ENCODE measurements around the gene RTP5.

The RTP5 gene

GRCh38 chr2:241857572-241858121 lies 11.9 kb upstream of the RTP5 start:
- Mint-ChIP-seq H3K4me1 (ENCODE audit: low read depth in 2 of 2) (peaks cover 50 to 61% of the 10 kb centered on the region in 2 donors), H3K36me3 (ENCODE audit: insufficient read depth) (peaks cover 30% of the 10 kb centered on the region), H3K27me3 (no peaks in the 10 kb centered on the region), H3K4me3 (peak overlapping the region; percentile 73 to 93), H3K27ac (peak overlapping the region; percentile 87 to 93), H3K9me3 (no peaks in the 10 kb centered on the region)
- ATAC-seq (replicated peaks) = no peak
- DNase-seq = no peak

- H3K27ac Mint-ChIP-seq = peak within 1 kb of the TSS; percentile 87 to 93
- H3K4me1 Mint-ChIP-seq (ENCODE audit: low read depth in 2 of 2) = peaks cover 58 to 63% of the 10 kb centered on the region in 2 donors
- ATAC-seq (replicated peaks) = peak; percentile 60
- no peaks in the 10 kb centered on the region for H3K9me3 Mint-ChIP-seq
- DNase-seq = no peak
- H3K36me3 Mint-ChIP-seq (ENCODE audit: insufficient read depth) = peaks cover 33% of the 10 kb centered on the region
- H3K4me3 Mint-ChIP-seq = peak within 1 kb of the TSS; percentile 73 to 93
- H3K27me3 Mint-ChIP-seq = no peaks in the 10 kb centered on the region
These were observed 11.1 kb upstream of the RTP5 start, which contains the start of gene PDCD1 for GRCh38 chr2:241858206-241859016. Gene PDCD1, minus strand, starts transcription at chr2:241858894. Its CDS starts 56 bp downstream, at chr2:241858838.

- H3K4me1 Mint-ChIP-seq (ENCODE audit: low read depth in 2 of 2) = peaks cover 59 to 61% of the 10 kb centered on the region in 2 donors
- ATAC-seq (replicated peaks) (peak; percentile 17), DNase-seq (no peak)
- H3K9me3 Mint-ChIP-seq = no peaks in the 10 kb centered on the region
- H3K27me3 Mint-ChIP-seq = no peaks in the 10 kb centered on the region
- peak overlapping the region; percentile 87 to 93 for H3K27ac Mint-ChIP-seq
- peak overlapping the region; percentile 73 to 93 for H3K4me3 Mint-ChIP-seq
- H3K36me3 Mint-ChIP-seq (ENCODE audit: insufficient read depth) = peaks cover 31% of the 10 kb centered on the region
These were observed 10.5 kb upstream of the RTP5 start for GRCh38 chr2:241859017-241859435.

- peak; percentile 23 for ATAC-seq (replicated peaks)
These were observed 9.9 kb upstream of the RTP5 start for GRCh38 chr2:241859436-241860183.

GRCh38 chr2:241860184-241861078 lies 9.1 kb upstream of the RTP5 start:
- Mint-ChIP-seq H3K9me3 (no peaks in the 10 kb centered on the region), H3K36me3 (ENCODE audit: insufficient read depth) (peaks cover 41% of the 10 kb centered on the region), H3K4me3 (peak overlapping the region; percentile 73 to 93), H3K27me3 (no peaks in the 10 kb centered on the region), H3K4me1 (ENCODE audit: low read depth in 2 of 2) (peaks cover 64 to 71% of the 10 kb centered on the region in 2 donors), H3K27ac (peak overlapping the region; percentile 87 to 93)
- DNase-seq = no peak
- ATAC-seq (replicated peaks) = no peak

More at GRCh38 chr2:241859436-241860183, 9.9 kb upstream of the RTP5 start:
- H3K36me3 Mint-ChIP-seq (ENCODE audit: insufficient read depth) = peaks cover 36% of the 10 kb centered on the region
- peak overlapping the region; percentile 73 to 93 for H3K4me3 Mint-ChIP-seq
- H3K4me1 Mint-ChIP-seq (ENCODE audit: low read depth in 2 of 2) = peaks cover 59 to 63% of the 10 kb centered on the region in 2 donors
- DNase-seq = no peak
- H3K27ac Mint-ChIP-seq = peak overlapping the region; percentile 87 to 93
- no peaks in the 10 kb centered on the region for H3K9me3 Mint-ChIP-seq
- H3K27me3 Mint-ChIP-seq = no peaks in the 10 kb centered on the region

GRCh38 chr2:241861264-241861663 lies 8.3 kb upstream of the RTP5 start:
- Mint-ChIP-seq H3K4me3 (peak overlapping the region; percentile 73 to 93), H3K36me3 (ENCODE audit: insufficient read depth) (peaks cover 41% of the 10 kb centered on the region), H3K9me3 (no peaks in the 10 kb centered on the region), H3K27me3 (no peaks in the 10 kb centered on the region), H3K4me1 (ENCODE audit: low read depth in 2 of 2) (peaks cover 63 to 76% of the 10 kb centered on the region in 2 donors), H3K27ac (peak overlapping the region; percentile 87 to 93)
- no peak for ATAC-seq (replicated peaks)
- DNase-seq = no peak

GRCh38 chr2:241862093-241862492 lies 7.4 kb upstream of the RTP5 start:
- ATAC-seq (replicated peaks) (no peak), DNase-seq (no peak)
- peak overlapping the region; percentile 87 to 93 for H3K27ac Mint-ChIP-seq
- peaks cover 35% of the 10 kb centered on the region for H3K36me3 Mint-ChIP-seq (ENCODE audit: insufficient read depth)
- peaks cover 57 to 70% of the 10 kb centered on the region in 2 donors for H3K4me1 Mint-ChIP-seq (ENCODE audit: low read depth in 2 of 2)
- H3K9me3 Mint-ChIP-seq = no peaks in the 10 kb centered on the region
- H3K4me3 Mint-ChIP-seq = peak overlapping the region; percentile 73 to 93
- no peaks in the 10 kb centered on the region for H3K27me3 Mint-ChIP-seq

GRCh38 chr2:241862775-241863535 lies 6.6 kb upstream of the RTP5 start:
- peak overlapping the region; percentile 73 to 93 for H3K4me3 Mint-ChIP-seq
- ATAC-seq (replicated peaks) = peak; percentile 2
- peaks cover 57 to 68% of the 10 kb centered on the region in 2 donors for H3K4me1 Mint-ChIP-seq (ENCODE audit: low read depth in 2 of 2)
- H3K9me3 Mint-ChIP-seq = no peaks in the 10 kb centered on the region
- H3K27ac Mint-ChIP-seq = peak overlapping the region; percentile 87 to 93
- no peaks in the 10 kb centered on the region for H3K27me3 Mint-ChIP-seq
- peaks cover 33% of the 10 kb centered on the region for H3K36me3 Mint-ChIP-seq (ENCODE audit: insufficient read depth)
- DNase-seq = no peak

- H3K4me1 Mint-ChIP-seq (ENCODE audit: low read depth in 2 of 2) = peaks cover 59 to 70% of the 10 kb centered on the region in 2 donors
- H3K36me3 Mint-ChIP-seq (ENCODE audit: insufficient read depth) = peaks cover 38% of the 10 kb centered on the region
- peak; percentile 16 for ATAC-seq (replicated peaks)
These were observed 6.0 kb upstream of the RTP5 start for GRCh38 chr2:241863536-241863954.

GRCh38 chr2:241864168-241864849 lies 5.2 kb upstream of the RTP5 start:
- H3K36me3 Mint-ChIP-seq (ENCODE audit: insufficient read depth) = peaks cover 43% of the 10 kb centered on the region
- H3K9me3 Mint-ChIP-seq = no peaks in the 10 kb centered on the region
- H3K27ac Mint-ChIP-seq = peak overlapping the region; percentile 87 to 93
- ATAC-seq (replicated peaks) = no peak
- peaks cover 63 to 78% of the 10 kb centered on the region in 2 donors for H3K4me1 Mint-ChIP-seq (ENCODE audit: low read depth in 2 of 2)
- DNase-seq = no peak
- H3K27me3 Mint-ChIP-seq = no peaks in the 10 kb centered on the region
- peak overlapping the region; percentile 73 to 93 for H3K4me3 Mint-ChIP-seq

More at GRCh38 chr2:241863536-241863954, 6.0 kb upstream of the RTP5 start:
- no peaks in the 10 kb centered on the region for H3K27me3 Mint-ChIP-seq
- no peak for DNase-seq
- H3K4me3 Mint-ChIP-seq = peak overlapping the region; percentile 73 to 93
- peak overlapping the region; percentile 87 to 93 for H3K27ac Mint-ChIP-seq
- H3K9me3 Mint-ChIP-seq = no peaks in the 10 kb centered on the region

- no peaks in the 10 kb centered on the region for H3K27me3 Mint-ChIP-seq
- peak overlapping the region; percentile 87 to 93 for H3K27ac Mint-ChIP-seq
- peaks cover 62 to 76% of the 10 kb centered on the region in 2 donors for H3K4me1 Mint-ChIP-seq (ENCODE audit: low read depth in 2 of 2)
- peaks cover 45% of the 10 kb centered on the region for H3K36me3 Mint-ChIP-seq (ENCODE audit: insufficient read depth)
- no peaks in the 10 kb centered on the region for H3K9me3 Mint-ChIP-seq
- peak overlapping the region; percentile 73 to 93 for H3K4me3 Mint-ChIP-seq
- no peak for ATAC-seq (replicated peaks)
- DNase-seq = no peak
These were observed 4.7 kb upstream of the RTP5 start for GRCh38 chr2:241864850-241865213.
